Osteocyte (in vitro differentiated cells): ENCODE measurements around the gene GNG11. TPM values are rescaled to one million over a fixed set of nuclear protein-coding genes. Genes with fewer than 3 reads are reported as not detected.
"Not testable (repeated sequence)": the region's sequence is repeated elsewhere in the genome, so short reads cannot be mapped to it uniquely, and the experiment has no call there.

Experiments used
- DNase-seq: peaks from one replicate; pipeline ENCODE4 v3.0.0; 2021; ENCODE audit warnings: mixed read lengths; ENCODE audit not compliant: unreplicated experiment; ENCODE audit errors: extremely low spot score
- H3K27ac Mint-ChIP-seq: one replicate; pipeline ENCODE4 v1.8.0; 2021; ENCODE audit warnings: mild to moderate bottlenecking, mixed read lengths; ENCODE audit not compliant: unreplicated experiment
- H3K27me3 Mint-ChIP-seq: one replicate; pipeline ENCODE4 v1.8.0; 2021; ENCODE audit warnings: mixed read lengths; ENCODE audit not compliant: unreplicated experiment
- H3K36me3 Mint-ChIP-seq: one replicate; pipeline ENCODE4 v1.8.0; 2021; ENCODE audit warnings: mixed read lengths; ENCODE audit not compliant: unreplicated experiment
- H3K4me1 Mint-ChIP-seq: one replicate; pipeline ENCODE4 v1.8.0; 2021; ENCODE audit warnings: mixed read lengths; ENCODE audit not compliant: unreplicated experiment
- H3K4me3 Mint-ChIP-seq: one replicate; pipeline ENCODE4 v1.8.0; 2021; ENCODE audit warnings: mild to moderate bottlenecking, moderate library complexity, mixed read lengths; ENCODE audit not compliant: unreplicated experiment
- H3K9me3 Mint-ChIP-seq: one replicate; pipeline ENCODE4 v1.8.0; 2021; ENCODE audit warnings: mixed read lengths; ENCODE audit not compliant: unreplicated experiment
- total RNA-seq: library from RNA; stranded (reverse); gene quantifications from 2 replicates; pipeline ENCODE4 v1.2.1, GENCODE V29; 2021
- TF ChIP-seq, protein P1 (sequence below): fragments of 200-600 bp; sonication (generic); IDR thresholded peaks from 2 replicates; pipeline ENCODE4 v1.5.0; 2021; ENCODE audit warnings: antibody characterized with exemption, mild to moderate bottlenecking, moderate library complexity

Gene GNG11
- total RNA-seq, 1 donor from 2014 or later, result 49.7 TPM

DNA sequence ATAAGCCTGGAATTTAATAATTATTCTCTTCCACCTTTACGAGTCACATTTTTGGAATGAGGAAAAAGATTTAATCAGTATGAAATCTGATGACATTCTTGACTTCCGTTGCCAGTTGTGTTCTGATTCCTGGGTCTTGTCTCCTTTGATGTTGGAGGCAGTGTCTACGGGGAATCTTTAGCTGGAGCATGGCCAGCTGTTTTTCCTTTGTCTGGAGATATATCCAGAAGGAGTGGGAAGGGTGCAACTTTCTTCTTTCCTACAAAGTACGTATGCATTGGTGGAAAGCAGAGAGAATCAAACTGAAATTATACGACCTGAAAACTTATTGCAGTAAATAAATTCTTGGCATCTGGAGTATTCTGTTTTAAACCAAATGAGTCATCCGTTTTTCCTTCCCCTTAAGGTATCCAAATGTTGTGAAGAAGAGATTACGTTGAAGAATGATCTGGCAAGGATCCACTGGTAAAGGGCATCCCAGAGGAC is 6.9 kb upstream of the GNG11 start:
- H3K27me3 Mint-ChIP-seq, result no peaks in the 10 kb centered on the region

DNA sequence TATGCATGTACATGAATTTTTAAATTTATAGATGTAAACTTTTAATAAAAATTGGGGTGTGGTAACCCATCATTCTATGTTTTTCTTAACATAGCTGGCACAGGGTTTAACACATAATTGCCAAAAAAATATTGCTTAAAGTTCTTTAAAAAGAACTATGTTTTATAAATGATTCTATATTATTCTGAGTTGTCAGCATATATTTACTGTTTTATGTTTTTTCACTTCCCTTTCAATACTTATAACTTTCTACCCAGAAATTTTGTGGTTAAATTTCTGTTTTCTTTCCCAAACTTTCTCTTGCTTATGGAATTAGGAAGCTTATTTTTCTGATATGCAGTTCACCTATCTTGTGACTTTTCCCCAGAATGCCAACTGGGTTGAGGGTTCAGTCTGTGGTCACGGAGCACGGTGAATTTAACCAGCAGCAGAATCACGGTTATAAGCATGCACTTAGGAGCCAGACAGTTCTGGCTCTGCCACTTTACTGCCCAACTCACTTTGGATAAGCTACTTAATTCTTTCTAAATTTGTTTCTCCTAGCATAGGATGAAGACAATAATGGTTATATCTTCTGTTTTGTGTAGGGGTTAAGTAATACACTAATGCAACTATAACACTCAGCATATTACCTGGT is 6.2 kb upstream of the GNG11 start:
- H3K4me1 Mint-ChIP-seq, result peaks cover 35% of the 10 kb centered on the region
- H3K27ac Mint-ChIP-seq, DNase-seq, H3K9me3 Mint-ChIP-seq, H3K36me3 Mint-ChIP-seq, H3K4me3 Mint-ChIP-seq, H3K27me3 Mint-ChIP-seq: not testable (repeated sequence)

More for the DNA sequence above, 6.9 kb upstream of the GNG11 start:
- Mint-ChIP-seq H3K4me3 (peak overlapping the region; percentile 48), H3K4me1 (peaks cover 33% of the 10 kb centered on the region), H3K9me3 (no peaks in the 10 kb centered on the region), H3K36me3 (no peaks in the 10 kb centered on the region), H3K27ac (peak overlapping the region; percentile 67)
- TF ChIP-seq, protein P1, sequence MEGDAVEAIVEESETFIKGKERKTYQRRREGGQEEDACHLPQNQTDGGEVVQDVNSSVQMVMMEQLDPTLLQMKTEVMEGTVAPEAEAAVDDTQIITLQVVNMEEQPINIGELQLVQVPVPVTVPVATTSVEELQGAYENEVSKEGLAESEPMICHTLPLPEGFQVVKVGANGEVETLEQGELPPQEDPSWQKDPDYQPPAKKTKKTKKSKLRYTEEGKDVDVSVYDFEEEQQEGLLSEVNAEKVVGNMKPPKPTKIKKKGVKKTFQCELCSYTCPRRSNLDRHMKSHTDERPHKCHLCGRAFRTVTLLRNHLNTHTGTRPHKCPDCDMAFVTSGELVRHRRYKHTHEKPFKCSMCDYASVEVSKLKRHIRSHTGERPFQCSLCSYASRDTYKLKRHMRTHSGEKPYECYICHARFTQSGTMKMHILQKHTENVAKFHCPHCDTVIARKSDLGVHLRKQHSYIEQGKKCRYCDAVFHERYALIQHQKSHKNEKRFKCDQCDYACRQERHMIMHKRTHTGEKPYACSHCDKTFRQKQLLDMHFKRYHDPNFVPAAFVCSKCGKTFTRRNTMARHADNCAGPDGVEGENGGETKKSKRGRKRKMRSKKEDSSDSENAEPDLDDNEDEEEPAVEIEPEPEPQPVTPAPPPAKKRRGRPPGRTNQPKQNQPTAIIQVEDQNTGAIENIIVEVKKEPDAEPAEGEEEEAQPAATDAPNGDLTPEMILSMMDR, result no peak
- no peak for DNase-seq

- H3K4me3 Mint-ChIP-seq, H3K27me3 Mint-ChIP-seq, H3K27ac Mint-ChIP-seq, H3K36me3 Mint-ChIP-seq, H3K9me3 Mint-ChIP-seq, DNase-seq: not testable (repeated sequence)
- H3K4me1 Mint-ChIP-seq, result peaks cover 36% of the 10 kb centered on the region
Observed at GRCh38 chr7:93915888-93916287, 5.6 kb upstream of the GNG11 start.

DNA sequence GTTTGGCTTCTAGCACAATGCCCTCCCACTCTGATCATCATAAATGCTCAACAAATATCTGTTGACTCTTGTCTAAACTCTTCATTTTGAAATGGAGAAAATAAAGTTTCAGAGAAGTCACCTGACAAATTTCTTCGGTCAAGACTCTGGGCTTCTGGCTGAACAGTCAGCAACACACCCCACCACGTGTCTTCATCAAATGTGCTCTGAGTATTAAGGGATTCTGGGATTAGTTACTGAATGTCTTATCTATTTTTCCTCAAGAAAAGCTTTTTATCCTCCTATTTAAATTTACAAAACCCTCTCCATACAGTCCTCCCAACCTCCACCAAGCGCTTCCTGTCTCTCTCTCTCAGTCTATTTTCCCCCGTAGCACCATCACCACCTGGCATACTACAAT is 5.2 kb upstream of the GNG11 start:
- H3K4me3 Mint-ChIP-seq, H3K36me3 Mint-ChIP-seq, H3K27me3 Mint-ChIP-seq, H3K9me3 Mint-ChIP-seq, DNase-seq, H3K27ac Mint-ChIP-seq: not testable (repeated sequence)
- peaks cover 37% of the 10 kb centered on the region for H3K4me1 Mint-ChIP-seq

GRCh38 chr7:93920496-93921182 is 896 bp upstream of the GNG11 start:
- H3K4me3 Mint-ChIP-seq, result peak overlapping the region; percentile 94
- DNase-seq, result no peak
- H3K27ac Mint-ChIP-seq, result peak overlapping the region; percentile 97
- TF ChIP-seq, protein P1, result no peak
- H3K4me1 Mint-ChIP-seq, result peaks cover 43% of the 10 kb centered on the region
- H3K27me3 Mint-ChIP-seq, result no peaks in the 10 kb centered on the region
- H3K9me3 Mint-ChIP-seq, result no peaks in the 10 kb centered on the region
- H3K36me3 Mint-ChIP-seq, result peaks cover 14% of the 10 kb centered on the region

- Mint-ChIP-seq H3K27ac (peak overlapping the region; percentile 97), H3K4me1 (peaks cover 43% of the 10 kb centered on the region), H3K9me3 (no peaks in the 10 kb centered on the region), H3K27me3 (no peaks in the 10 kb centered on the region), H3K36me3 (peaks cover 17% of the 10 kb centered on the region), H3K4me3 (peak overlapping the region; percentile 94)
- TF ChIP-seq, protein P1, result no peak
- DNase-seq, result no peak
Observed at GRCh38 chr7:93921186-93921585, 349 bp upstream of the GNG11 start.
